CD14-positive monocyte (primary cell): ENCODE data around the gene VWC2. TPM values are rescaled to one million over a fixed set of nuclear protein-coding genes. Genes with fewer than 3 reads are reported as not detected.

Experiments used
- DNase-seq, 3 donors: peaks; one replicate each; pipeline ENCODE4 v3.0.0-alpha.2; 2011 to 2022
- H2AFZ ChIP-seq: 2 replicates; pipeline ENCODE4 v1.6.0; 2012; ENCODE audit warnings: mild to moderate bottlenecking, low read depth, low read length, inconsistent platforms; ENCODE audit not compliant: insufficient read depth, poor library complexity, severe bottlenecking
- H3K27ac ChIP-seq, 2 donors: 1 replicate in 1 of 2; 2 replicates in 1 of 2; pipeline ENCODE4 v1.5.1; 2012 to 2013; ENCODE audit warnings: low read length in 2 of 2, control low read depth in 1 of 2, inconsistent platforms in 1 of 2, low read depth in 1 of 2, mild to moderate bottlenecking in 1 of 2
- H3K27me3 ChIP-seq, 2 donors: one replicate each; pipeline versions ENCODE4 v1.6.0 to v1.6.1; 2011 to 2013; ENCODE audit warnings: low read length in 2 of 2; ENCODE audit not compliant: control insufficient read depth in 2 of 2, insufficient read depth in 2 of 2
- H3K36me3 ChIP-seq, 2 donors: replicated peaks in 1 of 2; 1 replicate in 1 of 2; 2 replicates in 1 of 2; pipeline versions ENCODE4 v1.5.1 to v1.6.1; 2012 to 2013; ENCODE audit warnings: low read length in 2 of 2, control low read depth in 1 of 2, inconsistent platforms in 1 of 2, mild to moderate bottlenecking in 1 of 2; ENCODE audit not compliant: insufficient read depth in 2 of 2, control insufficient read depth in 1 of 2
- H3K4me1 ChIP-seq, 2 donors: 1 replicate in 1 of 2; 2 replicates in 1 of 2; pipeline versions ENCODE4 v1.5.1 to v1.6.1; 2012 to 2013; ENCODE audit warnings: low read length in 2 of 2, control low read depth in 1 of 2, inconsistent platforms in 1 of 2, mild to moderate bottlenecking in 1 of 2, moderate library complexity in 1 of 2; ENCODE audit not compliant: insufficient read depth in 2 of 2, control insufficient read depth in 1 of 2
- H3K4me2 ChIP-seq: replicated peaks from 2 replicates; pipeline ENCODE3; 2012; ENCODE audit warnings: low read length, moderate library complexity, mild to moderate bottlenecking; ENCODE audit not compliant: poor library complexity, severe bottlenecking; ENCODE audit errors: extremely low read depth
- H3K4me3 ChIP-seq, 3 experiments: fragments of 200-600 bp in 1 of 3; sonication (generic) in 1 of 3; replicated peaks in 1 of 3; 1 replicate in 2 of 3; 2 replicates in 1 of 3; pipeline ENCODE4 v1.5.1; 2011 to 2013; ENCODE audit warnings: low read length in 3 of 3, mild to moderate bottlenecking in 3 of 3, control low read depth in 2 of 3, low read depth in 2 of 3, inconsistent platforms in 1 of 3, moderate library complexity in 1 of 3
- H3K79me2 ChIP-seq: 2 replicates; pipeline ENCODE4 v1.6.0; 2012; ENCODE audit warnings: mild to moderate bottlenecking, control low read depth, inconsistent platforms, low read length, moderate library complexity; ENCODE audit not compliant: insufficient read depth
- H3K9ac ChIP-seq: 2 replicates; pipeline ENCODE4 v1.6.0; 2017; ENCODE audit warnings: low read length, mild to moderate bottlenecking; ENCODE audit not compliant: insufficient read depth, poor library complexity, severe bottlenecking
- H3K9me3 ChIP-seq, 2 donors: replicated peaks in 1 of 2; 1 replicate in 1 of 2; 2 replicates in 1 of 2; pipeline versions ENCODE4 v1.5.1 to v1.6.1; 2012 to 2013; ENCODE audit warnings: low read length in 2 of 2, control low read depth in 1 of 2; ENCODE audit not compliant: control insufficient read depth in 1 of 2, insufficient read depth in 1 of 2
- H4K20me1 ChIP-seq: 2 replicates; pipeline ENCODE4 v1.6.0; 2012; ENCODE audit warnings: mild to moderate bottlenecking, low read length, control low read depth, moderate library complexity; ENCODE audit not compliant: insufficient read depth
- H3K27ac Mint-ChIP-seq, 7 donors: one replicate each; pipeline ENCODE4 v1.8.0; 2020; ENCODE audit warnings: mild to moderate bottlenecking in 7 of 7, mixed read lengths in 7 of 7, moderate library complexity in 6 of 7, inconsistent platforms in 2 of 7
- H3K27me3 Mint-ChIP-seq, 3 donors: one replicate each; pipeline ENCODE4 v1.8.0; 2021 to 2022; ENCODE audit warnings: low read depth in 3 of 3, mild to moderate bottlenecking in 3 of 3, mixed read lengths in 3 of 3, moderate library complexity in 3 of 3, inconsistent platforms in 1 of 3
- H3K36me3 Mint-ChIP-seq, 2 donors: one replicate each; pipeline ENCODE4 v1.8.0; 2020; ENCODE audit warnings: mixed read lengths in 2 of 2, inconsistent platforms in 1 of 2, mild to moderate bottlenecking in 1 of 2
- H3K4me1 Mint-ChIP-seq: one replicate; pipeline ENCODE4 v1.8.0; 2020; ENCODE audit warnings: mild to moderate bottlenecking, mixed read lengths
- H3K4me3 Mint-ChIP-seq, 2 donors: one replicate each; pipeline ENCODE4 v1.8.0; 2020; ENCODE audit warnings: mild to moderate bottlenecking in 2 of 2, mixed read lengths in 2 of 2, moderate library complexity in 1 of 2
- H3K9me3 Mint-ChIP-seq, 7 donors: one replicate each; pipeline ENCODE4 v1.8.0; 2020 to 2022; ENCODE audit warnings: mixed read lengths in 7 of 7, mild to moderate bottlenecking in 6 of 7, moderate library complexity in 6 of 7, inconsistent platforms in 2 of 7
- WGBS: methylation state at CpG from one replicate; pipeline ENCODE4 v1.1.5; 2013; ENCODE audit warnings: missing lambda C conversion rate; ENCODE audit not compliant: insufficient coverage; 5-methylcytosine and 5-hydroxymethylcytosine counted together
- intact Hi-C, 2 donors: fragments of 100-400 bp; cut with micrococcal nuclease; formaldehyde crosslinking; loops; one replicate each; pipeline versions ENCODE4 v1.15.0 to v1.15.1; 2023
- polyA plus RNA-seq, 3 donors: library from polyadenylated mRNA; depleted of rRNA in 1 of 3; unstranded in 2 of 3; stranded (reverse) in 1 of 3; fragments of 300-500 nt in 2 of 3; fragments of >200 nt in 1 of 3; fragmentation: Illumina TruSeq in 2 of 3; gene quantifications; 1 replicate in 2 of 3; 2 replicates in 1 of 3; pipeline ENCODE4 v1.2.3, GENCODE V29; 2012 to 2021
- TF ChIP-seq, protein P1 (sequence below): fragments of 200-600 bp; IDR thresholded peaks from one replicate; pipeline ENCODE4 v1.8.0; 2022; ENCODE audit warnings: antibody characterized with exemption, mild to moderate bottlenecking

The VWC2 gene
- polyA plus RNA-seq, 3 donors: not detected

GRCh38 chr7:49883933-49884332 lies 110.5 kb downstream of the VWC2 start:
- Histone ChIP-seq H3K9ac (no peak overlapping the region), H3K4me1 (no peaks in the 10 kb centered on the region), H3K79me2 (no peaks in the 10 kb centered on the region), H2AFZ (no peak overlapping the region), H3K36me3 (no peaks in the 10 kb centered on the region), H3K4me3 (no peak overlapping the region), H3K27ac (no peak overlapping the region), H3K9me3 (no peaks in the 10 kb centered on the region), H3K4me2 (no peak overlapping the region), H4K20me1 (no peaks in the 10 kb centered on the region), H3K27me3 (no peaks in the 10 kb centered on the region)
- Mint-ChIP-seq H3K36me3 (no peaks in the 10 kb centered on the region), H3K27me3 (peaks cover 0 to 2% (median 2%) of the 10 kb centered on the region in 3 donors), H3K4me3 (no peak overlapping the region), H3K9me3 (peaks cover 0 to 2% (median 0%) of the 10 kb centered on the region in 7 donors), H3K27ac (no peak overlapping the region), H3K4me1 (no peaks in the 10 kb centered on the region)
- TF ChIP-seq, protein P1, sequence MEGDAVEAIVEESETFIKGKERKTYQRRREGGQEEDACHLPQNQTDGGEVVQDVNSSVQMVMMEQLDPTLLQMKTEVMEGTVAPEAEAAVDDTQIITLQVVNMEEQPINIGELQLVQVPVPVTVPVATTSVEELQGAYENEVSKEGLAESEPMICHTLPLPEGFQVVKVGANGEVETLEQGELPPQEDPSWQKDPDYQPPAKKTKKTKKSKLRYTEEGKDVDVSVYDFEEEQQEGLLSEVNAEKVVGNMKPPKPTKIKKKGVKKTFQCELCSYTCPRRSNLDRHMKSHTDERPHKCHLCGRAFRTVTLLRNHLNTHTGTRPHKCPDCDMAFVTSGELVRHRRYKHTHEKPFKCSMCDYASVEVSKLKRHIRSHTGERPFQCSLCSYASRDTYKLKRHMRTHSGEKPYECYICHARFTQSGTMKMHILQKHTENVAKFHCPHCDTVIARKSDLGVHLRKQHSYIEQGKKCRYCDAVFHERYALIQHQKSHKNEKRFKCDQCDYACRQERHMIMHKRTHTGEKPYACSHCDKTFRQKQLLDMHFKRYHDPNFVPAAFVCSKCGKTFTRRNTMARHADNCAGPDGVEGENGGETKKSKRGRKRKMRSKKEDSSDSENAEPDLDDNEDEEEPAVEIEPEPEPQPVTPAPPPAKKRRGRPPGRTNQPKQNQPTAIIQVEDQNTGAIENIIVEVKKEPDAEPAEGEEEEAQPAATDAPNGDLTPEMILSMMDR: no peak
- no peak for DNase-seq
- intact Hi-C loops: no loop called here
- no CpG with 5 or more reads among the region's 1 CpG for WGBS

DNA sequence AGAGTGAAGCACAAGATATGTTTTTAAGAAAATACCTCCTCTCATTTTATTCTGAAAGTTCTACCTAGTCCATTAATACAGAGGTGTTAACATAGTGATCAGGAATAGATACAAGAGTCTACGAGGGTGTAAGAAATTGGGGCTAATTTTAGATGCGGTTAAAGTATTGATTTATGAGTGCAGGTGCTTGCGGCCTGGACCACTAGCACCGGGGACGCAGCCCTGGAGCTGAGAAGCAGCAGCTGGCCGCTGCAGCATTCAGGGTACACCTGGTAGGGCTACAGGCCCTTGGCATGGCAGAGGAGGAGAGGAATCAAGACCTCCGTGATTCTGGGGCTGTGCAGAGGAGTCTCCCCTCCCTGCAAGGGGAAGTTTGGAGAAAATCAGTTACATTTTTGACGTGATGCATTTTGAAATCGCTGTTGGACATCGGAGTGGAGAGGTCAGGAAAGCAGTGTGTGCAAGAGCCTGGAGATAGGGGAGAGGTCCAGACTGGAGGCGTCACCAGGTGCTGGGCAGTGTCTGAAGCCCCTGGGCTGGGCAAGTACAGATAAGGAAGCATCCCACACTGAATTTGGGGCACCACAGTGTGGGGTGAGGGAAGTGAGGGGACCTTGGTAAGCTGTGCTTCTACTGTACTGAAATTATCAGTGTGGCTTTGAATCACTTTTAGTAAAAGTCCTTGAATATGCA lies 112.3 kb downstream of the VWC2 start:
- intact Hi-C loops: no loop called here
- H2AFZ ChIP-seq: no peak overlapping the region
- peaks cover 0 to 2% (median 0%) of the 10 kb centered on the region in 7 donors for H3K9me3 Mint-ChIP-seq

More for the DNA sequence above, 112.3 kb downstream of the VWC2 start:
- Histone ChIP-seq H3K4me1 (no peaks in the 10 kb centered on the region), H3K4me3 (no peak overlapping the region), H3K9me3 (no peaks in the 10 kb centered on the region), H3K27me3 (no peaks in the 10 kb centered on the region), H3K36me3 (no peaks in the 10 kb centered on the region), H3K4me2 (no peak overlapping the region), H3K9ac (no peak overlapping the region), H4K20me1 (no peaks in the 10 kb centered on the region), H3K79me2 (no peaks in the 10 kb centered on the region), H3K27ac (no peak overlapping the region)
- TF ChIP-seq, protein P1: no peak
- Mint-ChIP-seq H3K4me1 (no peaks in the 10 kb centered on the region), H3K36me3 (no peaks in the 10 kb centered on the region), H3K27ac (no peak overlapping the region), H3K4me3 (no peak overlapping the region), H3K27me3 (peaks cover 0 to 2% (median 2%) of the 10 kb centered on the region in 3 donors)
- WGBS: 77% methylated on average over 11 of the region's 11 CpGs
- no peak for DNase-seq
